GM19099 (cell line): ENCODE measurements around the gene SYT9.

ENCODE experiments used
- POLR2A ChIP-seq: IDR thresholded peaks from 3 replicates; pipeline ENCODE4 v1.6.1; 2011; ENCODE audit warnings: low read depth; ENCODE audit not compliant: insufficient read length; ENCODE audit errors: extremely low read depth

SYT9 gene

DNA sequence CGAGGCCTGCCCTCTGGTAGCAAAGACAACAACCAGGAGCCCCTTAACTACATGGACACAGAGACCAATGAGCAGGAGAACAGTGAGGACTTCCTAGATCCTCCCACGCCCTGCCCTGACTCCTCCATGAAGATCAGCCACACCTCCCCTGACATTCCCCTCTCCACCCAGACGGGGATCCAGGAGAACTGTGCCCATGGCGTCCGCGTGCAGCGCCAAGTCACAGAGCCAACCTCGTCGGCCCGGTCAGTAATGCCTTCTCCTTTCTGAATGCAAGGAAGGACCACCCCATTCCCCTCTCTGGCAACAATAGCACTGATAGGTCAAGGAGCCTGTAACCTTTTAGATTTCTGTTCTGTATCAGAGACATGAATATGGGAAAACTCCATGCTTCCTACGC is 51.4 kb downstream of the SYT9 start:
- no peak for TF ChIP-seq POLR2A

DNA sequence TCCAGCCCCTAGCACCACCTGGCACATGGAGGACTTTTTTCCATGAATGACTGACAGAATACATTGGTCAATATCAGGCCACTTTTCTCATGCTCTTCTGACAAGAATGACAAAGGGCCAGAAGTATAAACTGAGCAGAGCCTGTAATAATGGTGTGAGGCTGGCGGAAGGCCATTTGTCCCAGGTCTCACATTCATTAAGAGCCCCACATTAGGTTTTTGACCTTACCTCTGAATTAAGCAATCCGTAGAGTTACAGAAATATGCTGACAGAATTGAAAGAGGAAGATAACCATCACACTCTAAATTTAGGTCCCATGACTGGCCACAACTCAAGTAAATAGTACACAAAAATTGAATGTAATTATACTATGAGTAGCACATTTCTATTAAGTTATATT is 55.2 kb downstream of the SYT9 start:
- TF ChIP-seq POLR2A = no peak

- no peak for TF ChIP-seq POLR2A
Observed at GRCh38 chr11:7307836-7308235, 56.1 kb downstream of the SYT9 start.

- TF ChIP-seq POLR2A = no peak
Observed at GRCh38 chr11:7311903-7312302, 60.2 kb downstream of the SYT9 start.

DNA sequence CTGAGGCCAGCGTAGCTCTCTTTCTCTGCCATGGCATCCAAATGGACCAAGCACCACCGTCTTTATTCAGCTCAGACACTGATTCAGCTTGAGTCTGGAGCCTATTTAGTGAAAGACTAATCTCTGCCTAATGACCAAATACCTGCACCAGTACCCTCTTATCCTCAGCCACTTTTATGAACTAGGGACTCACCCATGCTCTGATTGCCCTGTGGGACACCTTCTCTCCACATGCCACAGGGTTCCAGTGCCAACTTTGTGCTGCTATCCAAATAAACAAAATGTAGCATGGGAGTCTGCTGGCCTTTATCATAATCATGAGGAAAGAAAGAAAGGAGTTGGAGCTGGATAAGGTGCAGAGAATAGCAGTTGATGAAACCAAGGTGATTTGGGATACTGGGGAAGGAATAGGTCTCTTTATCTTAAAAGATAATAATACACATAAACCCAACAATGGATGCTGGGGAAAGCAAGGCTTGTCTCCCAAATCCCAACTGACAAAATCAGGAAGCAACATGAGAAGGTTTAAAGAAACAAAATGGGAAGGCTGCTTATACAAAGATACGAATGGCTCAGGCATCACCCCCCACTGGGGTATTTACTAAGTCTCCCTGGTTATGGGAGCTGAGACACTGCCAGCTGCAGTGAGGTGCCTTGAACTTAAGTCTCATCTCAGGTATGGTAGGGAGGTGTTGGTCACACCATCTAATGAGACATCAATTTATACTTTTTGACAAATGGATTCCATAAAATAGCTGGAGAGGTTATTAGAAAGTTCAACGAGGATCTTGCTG is 63.3 kb downstream of the SYT9 start:
- TF ChIP-seq POLR2A = no peak

GRCh38 chr11:7319501-7319900 is 67.8 kb downstream of the SYT9 start:
- no peak for TF ChIP-seq POLR2A

DNA sequence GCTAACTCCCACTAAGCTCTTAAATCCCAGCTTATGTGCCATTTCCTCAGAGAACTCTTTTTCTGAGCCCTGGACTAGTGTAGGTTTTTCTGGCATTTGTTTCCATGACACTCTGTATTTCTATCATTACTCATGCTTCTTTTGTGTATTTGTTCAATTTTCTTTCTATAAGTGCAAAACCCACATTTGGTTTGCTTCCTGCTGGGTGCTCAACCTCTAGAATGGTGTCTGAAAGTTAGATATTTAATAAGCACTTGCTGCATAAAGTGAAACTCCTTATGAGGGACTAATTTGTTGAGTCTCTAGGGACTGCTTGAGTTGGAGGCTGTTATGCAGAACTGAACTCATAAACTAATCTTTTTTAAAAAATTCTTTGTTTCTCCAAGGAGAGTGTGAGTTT is 68.6 kb downstream of the SYT9 start:
- TF ChIP-seq POLR2A = no peak

GRCh38 chr11:7321473-7322450 is 70.1 kb downstream of the SYT9 start:
- no peak for TF ChIP-seq POLR2A

- TF ChIP-seq POLR2A = no peak
Observed at GRCh38 chr11:7332451-7332850, 80.7 kb downstream of the SYT9 start.

GRCh38 chr11:7332962-7333361 is 81.3 kb downstream of the SYT9 start:
- no peak for TF ChIP-seq POLR2A

DNA sequence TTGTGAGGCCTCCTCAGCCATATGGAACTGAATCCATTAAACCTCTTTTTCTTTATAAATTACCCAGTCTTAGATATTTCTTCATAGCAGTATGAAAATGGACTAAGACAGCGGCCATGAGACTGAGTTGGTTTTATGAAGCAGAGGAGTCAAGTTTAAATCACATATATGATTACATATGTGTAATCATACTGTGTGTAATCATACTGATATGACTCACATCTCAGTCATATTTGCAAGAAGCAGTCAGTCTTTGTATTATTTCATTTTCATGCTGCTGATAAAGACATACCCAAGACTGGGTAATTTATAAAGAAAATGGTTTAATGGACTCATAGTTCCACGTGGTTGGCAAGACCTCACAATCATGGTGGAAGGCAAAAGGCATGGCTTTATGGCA is 89.8 kb downstream of the SYT9 start:
- TF ChIP-seq POLR2A = no peak

GRCh38 chr11:7347611-7348431 is 96.1 kb downstream of the SYT9 start:
- no peak for TF ChIP-seq POLR2A

DNA sequence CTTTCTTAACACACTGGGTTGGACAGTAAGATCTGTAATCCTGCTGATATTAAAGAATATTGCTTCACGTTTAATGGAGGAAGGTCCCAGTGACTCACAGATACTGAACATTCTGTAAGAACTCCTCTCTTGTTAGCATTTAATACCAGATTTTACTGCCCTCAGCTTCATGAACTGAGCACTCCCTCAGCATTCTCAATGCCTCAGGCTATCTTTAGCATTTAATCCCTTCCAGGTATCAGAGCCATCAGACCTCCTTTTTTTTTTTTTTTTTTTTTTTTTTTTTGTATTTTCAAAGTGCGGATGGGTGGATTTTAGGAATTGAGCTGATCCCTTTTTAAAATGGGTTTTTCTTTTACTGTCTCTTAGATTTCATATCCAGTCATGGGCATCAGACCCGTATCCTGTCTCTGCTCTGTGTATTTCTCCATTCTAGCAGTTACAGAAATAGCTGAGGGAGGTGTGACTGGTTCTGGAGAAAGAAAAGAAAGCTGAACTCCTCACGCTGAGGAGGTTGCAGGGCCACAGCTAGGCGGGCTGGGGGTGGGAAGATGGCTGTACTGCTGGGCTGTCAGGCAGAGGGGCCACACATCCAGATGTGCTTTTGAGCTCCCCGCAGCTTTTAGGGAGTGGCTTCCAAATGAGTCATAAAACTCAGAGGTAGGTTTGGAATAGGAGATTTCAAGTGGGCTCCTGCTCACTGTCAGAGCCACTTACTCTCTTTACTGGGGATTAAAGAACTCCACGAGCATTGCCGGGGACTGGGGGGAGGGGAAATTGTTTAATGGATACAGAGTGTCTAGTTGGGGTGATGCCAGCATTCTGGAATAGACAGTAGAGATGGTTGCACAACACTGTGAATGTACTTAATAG is 97.0 kb downstream of the SYT9 start:
- TF ChIP-seq POLR2A = no peak

- TF ChIP-seq POLR2A = no peak
Observed at GRCh38 chr11:7351228-7351627, 99.5 kb downstream of the SYT9 start.

GRCh38 chr11:7353100-7353499 is 101.4 kb downstream of the SYT9 start:
- no peak for TF ChIP-seq POLR2A

DNA sequence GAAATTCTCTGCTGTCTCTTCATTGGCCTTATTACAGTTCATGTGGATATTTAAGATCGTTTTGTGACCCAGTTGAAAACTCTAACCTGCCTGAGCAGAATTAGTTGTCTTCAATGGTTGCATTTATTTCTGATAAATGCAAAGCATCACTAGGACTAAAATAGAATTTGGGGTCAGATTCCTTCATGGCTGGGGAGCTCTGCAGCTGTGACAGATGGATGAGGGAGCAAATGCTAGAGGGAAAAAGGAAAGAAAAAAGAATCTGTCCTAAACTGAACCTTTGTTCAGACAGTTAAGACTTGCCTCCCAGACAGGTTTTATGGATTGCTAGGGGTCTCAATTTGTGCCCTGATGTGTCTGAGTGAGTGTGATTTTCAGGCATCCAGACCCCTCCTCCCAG is 113.0 kb downstream of the SYT9 start:
- no peak for TF ChIP-seq POLR2A
